ENCODE data around the gene ALPK3. TPM values are rescaled to one million over a fixed set of nuclear protein-coding genes. Genes with fewer than 3 reads are reported as not detected.

The ALPK3 gene
- 66.1 and 73.9 TPM in 2 replicates for total RNA-seq (2014; rRNA removed; shearing (Covaris generic))

GRCh38 chr15:84816694-84817465, at the start of gene ALPK3:
TSS of gene ALPK3 (plus strand) at chr15:84817356. CDS start at chr15:84817453, 97 bp downstream.
- peak; percentile 84 for DNase-seq (ENCODE audit: low spot score)

GRCh38 chr15:84772031-84772430, 45.1 kb upstream of the ALPK3 start:
- no peak for DNase-seq (ENCODE audit: low spot score)

- DNase-seq (ENCODE audit: low spot score) = no peak
Observed at GRCh38 chr15:84772467-84772866, 44.7 kb upstream of the ALPK3 start.

- no peak for DNase-seq (ENCODE audit: low spot score)
Observed at GRCh38 chr15:84773716-84774115, 43.4 kb upstream of the ALPK3 start.

- no peak for DNase-seq (ENCODE audit: low spot score)
Observed at GRCh38 chr15:84775867-84776449, 41.2 kb upstream of the ALPK3 start.

GRCh38 chr15:84778194-84778593, 39.0 kb upstream of the ALPK3 start:
- no peak for DNase-seq (ENCODE audit: low spot score)

GRCh38 chr15:84780492-84780891, 36.7 kb upstream of the ALPK3 start:
- no peak for DNase-seq (ENCODE audit: low spot score)

GRCh38 chr15:84781495-84781894, 35.7 kb upstream of the ALPK3 start:
- DNase-seq (ENCODE audit: low spot score) = no peak

- no peak for DNase-seq (ENCODE audit: low spot score)
Observed at GRCh38 chr15:84782346-84782745, 34.8 kb upstream of the ALPK3 start.

GRCh38 chr15:84783493-84784251, 33.5 kb upstream of the ALPK3 start:
- DNase-seq (ENCODE audit: low spot score) = no peak

- no peak for DNase-seq (ENCODE audit: low spot score)
Observed at GRCh38 chr15:84784262-84784661, 32.9 kb upstream of the ALPK3 start.

GRCh38 chr15:84785053-84785452, 32.1 kb upstream of the ALPK3 start:
- DNase-seq (ENCODE audit: low spot score) = no peak

- no peak for DNase-seq (ENCODE audit: low spot score)
Observed at GRCh38 chr15:84788500-84788899, 28.7 kb upstream of the ALPK3 start.

GRCh38 chr15:84789762-84790161, 27.4 kb upstream of the ALPK3 start:
- no peak for DNase-seq (ENCODE audit: low spot score)

- DNase-seq (ENCODE audit: low spot score) = no peak
Observed at GRCh38 chr15:84790676-84791075, 26.5 kb upstream of the ALPK3 start.

- DNase-seq (ENCODE audit: low spot score) = no peak
Observed at GRCh38 chr15:84791763-84792162, 25.4 kb upstream of the ALPK3 start.

- no peak for DNase-seq (ENCODE audit: low spot score)
Observed at GRCh38 chr15:84793431-84794161, 23.6 kb upstream of the ALPK3 start.

GRCh38 chr15:84794162-84794547, 23.0 kb upstream of the ALPK3 start:
- DNase-seq (ENCODE audit: low spot score) = no peak

- DNase-seq (ENCODE audit: low spot score) = no peak
Observed at GRCh38 chr15:84795186-84795585, 22.0 kb upstream of the ALPK3 start.

- DNase-seq (ENCODE audit: low spot score) = no peak
Observed at GRCh38 chr15:84797212-84797611, 19.9 kb upstream of the ALPK3 start.

GRCh38 chr15:84797801-84798200, 19.4 kb upstream of the ALPK3 start:
- DNase-seq (ENCODE audit: low spot score) = no peak

- DNase-seq (ENCODE audit: low spot score) = no peak
Observed at GRCh38 chr15:84798436-84798946, 18.7 kb upstream of the ALPK3 start.

Measured in HT-29 (cell line).